ENCODE data around the gene UBE3D.

DNA sequence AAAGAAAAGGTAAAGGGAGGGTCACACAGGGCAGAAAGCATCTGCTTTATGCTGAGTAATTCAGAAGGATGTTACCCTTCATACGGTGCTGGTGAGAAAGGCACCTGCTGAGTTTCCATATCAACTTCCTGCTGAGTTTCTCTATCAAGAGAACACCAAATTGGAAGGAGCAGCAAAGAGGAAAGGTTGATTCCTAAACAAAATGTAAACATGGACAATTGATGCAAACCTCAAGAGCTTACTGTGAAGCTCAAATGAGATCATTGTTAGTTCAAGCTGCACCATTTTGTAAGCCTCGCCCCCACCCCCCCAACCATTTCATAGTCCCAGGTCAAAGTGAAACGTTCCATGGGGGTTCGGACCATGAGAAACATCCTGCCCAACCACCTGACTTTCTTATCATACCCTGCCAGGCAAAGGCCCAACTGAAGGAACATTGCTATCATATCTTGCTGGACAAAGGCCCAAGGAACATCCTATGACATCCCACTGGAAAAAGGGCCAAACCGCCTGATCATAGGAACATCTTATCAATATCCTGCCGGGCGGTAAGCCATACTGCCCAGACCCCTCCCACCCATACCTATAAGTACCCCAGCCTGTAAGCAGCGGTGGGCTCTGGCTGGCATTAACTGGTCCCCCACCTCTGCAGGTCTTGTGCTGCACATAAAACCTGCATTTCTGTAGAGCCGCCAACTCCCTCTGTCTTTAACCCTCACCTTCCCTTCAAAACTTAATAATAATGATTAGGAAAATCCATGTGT lies 171.6 kb downstream of the UBE3D start:
- TF ChIP-seq POLR2AphosphoS5 (IDR thresholded peaks at IDR 0.05; ENCODE audit: low read depth, low read length) = no peak
- TF ChIP-seq SIN3A (IDR thresholded peaks at IDR 0.05; ENCODE audit: borderline replicate concordance, insufficient read depth, low read length) = no peak
- TF ChIP-seq, protein P1, sequence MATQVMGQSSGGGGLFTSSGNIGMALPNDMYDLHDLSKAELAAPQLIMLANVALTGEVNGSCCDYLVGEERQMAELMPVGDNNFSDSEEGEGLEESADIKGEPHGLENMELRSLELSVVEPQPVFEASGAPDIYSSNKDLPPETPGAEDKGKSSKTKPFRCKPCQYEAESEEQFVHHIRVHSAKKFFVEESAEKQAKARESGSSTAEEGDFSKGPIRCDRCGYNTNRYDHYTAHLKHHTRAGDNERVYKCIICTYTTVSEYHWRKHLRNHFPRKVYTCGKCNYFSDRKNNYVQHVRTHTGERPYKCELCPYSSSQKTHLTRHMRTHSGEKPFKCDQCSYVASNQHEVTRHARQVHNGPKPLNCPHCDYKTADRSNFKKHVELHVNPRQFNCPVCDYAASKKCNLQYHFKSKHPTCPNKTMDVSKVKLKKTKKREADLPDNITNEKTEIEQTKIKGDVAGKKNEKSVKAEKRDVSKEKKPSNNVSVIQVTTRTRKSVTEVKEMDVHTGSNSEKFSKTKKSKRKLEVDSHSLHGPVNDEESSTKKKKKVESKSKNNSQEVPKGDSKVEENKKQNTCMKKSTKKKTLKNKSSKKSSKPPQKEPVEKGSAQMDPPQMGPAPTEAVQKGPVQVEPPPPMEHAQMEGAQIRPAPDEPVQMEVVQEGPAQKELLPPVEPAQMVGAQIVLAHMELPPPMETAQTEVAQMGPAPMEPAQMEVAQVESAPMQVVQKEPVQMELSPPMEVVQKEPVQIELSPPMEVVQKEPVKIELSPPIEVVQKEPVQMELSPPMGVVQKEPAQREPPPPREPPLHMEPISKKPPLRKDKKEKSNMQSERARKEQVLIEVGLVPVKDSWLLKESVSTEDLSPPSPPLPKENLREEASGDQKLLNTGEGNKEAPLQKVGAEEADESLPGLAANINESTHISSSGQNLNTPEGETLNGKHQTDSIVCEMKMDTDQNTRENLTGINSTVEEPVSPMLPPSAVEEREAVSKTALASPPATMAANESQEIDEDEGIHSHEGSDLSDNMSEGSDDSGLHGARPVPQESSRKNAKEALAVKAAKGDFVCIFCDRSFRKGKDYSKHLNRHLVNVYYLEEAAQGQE (IDR thresholded peaks at IDR 0.05; ENCODE audit: insufficient read depth in 1 of 2, low read depth in 2 of 2, low read length in 2 of 2) = no peak
- TF ChIP-seq TAF1 (IDR thresholded peaks at IDR 0.05; ENCODE audit: borderline replicate concordance, insufficient read depth, low read length) = no peak

Data from PFSK-1 (cell line).